ENCODE measurements around the gene PHLPP2.
"Not testable (repeated sequence)": the region's sequence is repeated elsewhere in the genome, so short reads cannot be mapped to it uniquely, and the experiment has no call there.

PHLPP2 gene

DNA sequence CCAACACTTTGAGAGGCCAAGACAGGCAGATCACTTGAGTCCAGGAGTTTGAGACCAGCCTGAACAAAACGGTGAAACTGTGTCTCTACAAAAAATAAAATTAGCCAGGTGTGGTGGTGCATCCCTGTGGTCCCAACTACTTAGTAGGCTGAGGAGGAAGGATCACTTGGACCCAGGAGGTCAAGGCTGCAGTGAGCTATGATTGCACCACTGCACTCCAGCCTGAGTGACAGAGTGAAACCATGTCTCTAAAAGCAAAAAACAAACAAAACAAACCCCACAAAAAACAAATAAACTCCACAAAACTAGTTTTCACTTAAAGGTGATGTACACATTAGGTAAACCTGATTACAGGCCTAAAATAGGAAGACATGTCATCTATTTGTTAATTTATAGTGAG lies 58.2 kb downstream of the PHLPP2 start:
- DNase-seq: no peak

DNA sequence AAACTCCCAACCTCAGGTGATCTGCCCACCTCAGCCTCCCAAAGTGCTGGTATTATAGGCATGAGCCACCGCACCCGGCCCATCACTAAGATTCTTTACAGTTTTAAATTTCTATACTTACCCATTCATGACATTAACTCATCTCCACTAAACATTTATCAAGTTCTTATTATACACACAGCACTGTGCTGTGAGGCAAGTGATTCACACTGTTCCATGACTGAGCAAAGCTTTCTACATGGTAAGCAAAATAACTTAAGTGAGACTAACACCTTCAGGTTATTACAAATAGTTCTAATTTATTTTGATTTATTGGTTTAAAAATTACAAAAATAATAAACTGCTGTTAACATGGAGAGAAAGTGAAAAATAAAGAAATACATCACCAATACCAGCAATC lies 65.0 kb downstream of the PHLPP2 start:
- no peak for DNase-seq

DNA sequence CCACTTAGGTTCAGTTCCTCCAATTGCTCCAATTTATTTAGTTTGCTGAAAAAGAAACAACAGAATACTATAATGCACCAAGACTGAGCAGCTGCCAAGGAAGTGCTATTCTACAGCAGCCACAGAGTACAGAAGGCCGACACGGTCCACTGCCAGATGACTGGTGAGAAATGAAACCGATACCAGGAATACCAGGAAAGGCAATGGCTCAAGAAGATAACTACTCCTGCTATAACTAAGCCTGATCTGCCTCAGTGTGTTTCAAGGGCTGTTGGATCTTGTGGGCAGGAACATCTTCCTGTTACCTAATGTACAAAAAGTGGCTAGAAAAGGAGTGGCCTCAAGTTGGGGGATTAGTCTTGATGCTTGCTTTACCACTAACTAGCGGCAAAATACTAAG lies 65.7 kb downstream of the PHLPP2 start:
- DNase-seq: no peak

DNA sequence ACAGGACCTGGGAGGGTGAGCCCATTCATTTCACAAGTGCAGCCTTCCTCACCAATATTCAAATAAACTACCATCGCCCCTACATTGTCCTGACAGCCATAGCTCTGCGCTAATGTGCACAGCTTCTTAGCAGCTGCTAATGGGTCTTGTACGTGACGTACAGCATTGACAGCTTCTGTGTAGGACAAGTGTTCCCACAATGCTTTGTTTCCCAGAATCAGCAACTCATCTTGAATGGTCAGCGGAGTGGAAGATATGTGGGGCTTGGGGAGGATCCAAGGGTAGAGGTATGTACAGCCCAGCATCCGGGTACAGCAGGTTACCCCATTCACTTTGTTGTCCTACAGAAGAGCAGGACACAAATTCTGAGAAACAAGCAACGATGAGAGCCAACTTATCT lies 74.8 kb downstream of the PHLPP2 start:
- no peak for DNase-seq

DNA sequence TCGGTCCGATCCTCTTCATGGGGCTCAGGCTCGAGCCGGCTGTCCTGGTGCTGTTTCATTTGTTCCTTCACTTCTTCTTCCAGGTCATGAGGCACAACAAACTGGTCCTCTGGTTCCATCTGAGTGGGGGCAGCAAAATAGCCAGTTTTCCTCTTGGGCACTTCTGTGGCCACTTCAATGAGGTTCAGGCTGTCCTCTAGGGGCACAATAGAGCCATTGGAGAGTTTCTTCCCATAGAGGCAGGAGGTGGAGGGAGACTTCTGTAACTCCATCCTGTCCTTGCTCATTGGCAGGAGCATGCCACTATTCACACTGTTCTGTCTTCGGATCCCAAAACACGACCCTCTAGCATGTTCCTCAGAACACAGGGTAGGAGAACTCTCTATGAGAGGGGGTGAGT lies 75.6 kb downstream of the PHLPP2 start:
- peak; percentile 4 for DNase-seq

DNA sequence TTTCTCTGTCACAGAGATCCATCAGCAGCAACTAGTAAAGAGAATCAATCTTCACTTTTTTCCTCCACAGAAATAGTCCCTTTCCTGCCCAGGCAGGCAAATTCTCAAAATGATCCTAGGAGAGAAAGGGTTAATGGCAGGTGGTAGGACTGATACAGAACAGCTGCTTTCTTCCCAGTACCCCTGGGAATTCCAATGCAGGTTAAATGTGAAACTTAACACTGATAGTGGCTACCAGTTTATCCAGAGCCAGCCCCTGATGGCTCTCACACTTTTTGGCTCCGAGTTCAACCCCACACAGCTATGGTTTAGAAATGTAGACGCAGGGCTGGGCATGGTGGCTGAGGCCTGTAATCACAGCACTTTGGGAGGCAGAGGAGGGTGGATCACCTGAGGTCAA lies 76.3 kb downstream of the PHLPP2 start:
- no peak for DNase-seq

DNA sequence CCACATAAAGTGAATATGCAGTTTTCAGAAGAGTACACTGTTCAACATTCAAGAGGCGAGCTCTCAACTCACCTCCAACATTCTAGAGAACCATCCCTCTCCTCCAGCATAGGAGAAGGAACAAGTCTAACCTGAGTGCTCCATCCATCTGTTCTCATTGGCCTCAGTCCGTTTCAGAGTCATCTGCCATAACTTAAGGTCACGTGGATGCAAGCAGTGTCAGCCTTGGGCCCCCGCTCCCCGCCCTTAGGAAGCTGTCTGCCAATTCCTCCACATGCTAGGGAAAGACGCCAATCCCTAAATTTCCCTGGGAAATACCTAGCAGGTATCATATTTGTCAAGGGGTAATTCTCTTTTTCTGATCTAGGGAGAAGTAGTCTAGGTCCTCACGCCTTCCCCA lies 77.1 kb downstream of the PHLPP2 start:
- no peak for DNase-seq

DNA sequence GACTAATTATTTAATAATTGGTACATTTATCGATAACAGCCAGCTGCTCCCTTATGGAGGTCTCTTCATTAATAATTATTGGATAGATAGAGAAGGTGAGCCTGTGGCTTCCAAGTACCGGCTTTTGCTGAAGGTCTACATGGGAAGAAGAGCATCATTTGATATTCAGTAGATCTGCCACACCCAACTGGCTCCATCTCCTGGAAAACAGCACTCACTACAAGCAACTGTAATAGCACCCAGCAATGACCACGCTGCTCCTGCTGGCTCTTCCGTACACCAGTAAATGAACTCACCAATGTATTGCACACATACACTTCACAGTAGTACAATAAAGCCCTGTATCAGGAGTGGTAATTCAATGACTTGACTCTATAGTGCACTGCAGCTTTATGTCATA lies 79.1 kb downstream of the PHLPP2 start:
- DNase-seq: peak; percentile 34

DNA sequence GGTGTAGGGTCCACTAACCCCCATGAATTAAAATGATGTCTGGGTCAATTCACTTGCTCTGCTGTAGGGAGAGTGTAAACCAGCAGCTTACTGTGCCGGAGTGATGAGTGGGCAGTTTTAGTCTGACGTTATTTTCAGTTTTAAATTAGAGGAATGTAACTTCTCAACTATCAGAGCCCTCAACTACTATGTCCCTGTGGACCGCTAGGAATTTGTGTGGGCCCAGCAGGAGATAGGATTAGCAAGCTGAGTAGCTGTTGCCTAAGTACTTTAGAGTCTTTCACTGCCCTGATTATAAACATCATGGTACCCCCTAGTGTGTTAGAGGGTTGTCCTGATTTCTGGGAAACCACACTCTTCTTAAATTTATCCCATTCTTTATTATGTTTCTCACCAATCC lies 87.1 kb downstream of the PHLPP2 start:
- DNase-seq: peak; percentile 2

DNA sequence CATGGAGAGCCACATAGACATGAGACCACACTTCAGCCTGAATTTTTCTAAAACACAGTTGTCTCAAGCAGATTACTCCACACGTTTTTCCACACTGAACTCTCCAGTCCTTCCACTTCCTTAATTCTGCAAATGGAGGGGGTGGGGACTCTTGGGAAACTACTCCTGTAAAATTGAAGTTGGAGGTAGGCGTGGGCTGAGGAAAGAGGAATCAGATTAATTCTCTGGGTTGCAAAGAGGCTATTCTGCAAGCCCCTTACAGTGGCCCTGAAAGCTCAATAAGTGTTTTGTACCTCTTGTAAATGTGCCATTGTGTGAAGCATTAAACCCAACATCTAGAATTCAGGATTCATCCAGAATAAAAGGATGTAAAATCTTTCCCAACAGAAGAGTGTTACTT lies 88.9 kb downstream of the PHLPP2 start:
- peak; percentile 83 for DNase-seq

DNA sequence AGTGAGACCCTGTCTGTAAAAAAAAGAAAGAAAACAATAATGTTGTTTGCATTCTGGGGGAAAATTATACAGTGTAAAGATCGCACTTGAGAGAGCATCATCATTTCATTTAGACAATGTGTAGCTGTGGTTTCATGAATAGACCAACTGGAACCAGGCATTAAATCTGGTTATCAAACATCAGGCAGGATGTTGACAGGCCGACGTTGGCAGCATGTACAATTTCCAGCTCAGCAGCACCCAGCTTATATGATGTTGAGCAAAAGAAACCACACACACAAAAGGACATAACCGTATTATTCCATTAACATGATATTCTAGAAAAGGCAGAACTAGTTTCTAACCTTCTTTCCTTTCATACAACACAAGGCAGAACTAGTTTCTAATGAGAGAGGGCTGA lies 92.7 kb downstream of the PHLPP2 start:
- DNase-seq: no peak

DNA sequence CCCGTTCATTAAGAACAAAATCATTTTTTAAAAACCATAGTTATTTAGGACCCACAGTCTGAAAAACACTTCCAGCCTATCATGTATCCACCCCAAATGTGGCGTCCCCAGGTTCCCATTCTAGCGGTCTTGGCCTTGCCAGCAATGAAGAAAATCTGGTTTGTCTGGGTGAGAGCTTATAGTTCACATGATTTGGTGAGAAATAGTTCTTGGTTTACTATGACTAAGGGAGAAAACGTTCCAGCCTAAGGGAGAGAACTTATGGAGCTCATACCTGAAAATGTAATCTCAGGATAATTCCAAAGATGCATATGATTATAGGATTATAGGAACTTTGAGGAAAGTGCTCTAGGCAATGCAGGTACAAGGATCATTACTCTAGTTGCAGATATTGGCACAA lies 93.7 kb downstream of the PHLPP2 start:
- no peak for DNase-seq

DNA sequence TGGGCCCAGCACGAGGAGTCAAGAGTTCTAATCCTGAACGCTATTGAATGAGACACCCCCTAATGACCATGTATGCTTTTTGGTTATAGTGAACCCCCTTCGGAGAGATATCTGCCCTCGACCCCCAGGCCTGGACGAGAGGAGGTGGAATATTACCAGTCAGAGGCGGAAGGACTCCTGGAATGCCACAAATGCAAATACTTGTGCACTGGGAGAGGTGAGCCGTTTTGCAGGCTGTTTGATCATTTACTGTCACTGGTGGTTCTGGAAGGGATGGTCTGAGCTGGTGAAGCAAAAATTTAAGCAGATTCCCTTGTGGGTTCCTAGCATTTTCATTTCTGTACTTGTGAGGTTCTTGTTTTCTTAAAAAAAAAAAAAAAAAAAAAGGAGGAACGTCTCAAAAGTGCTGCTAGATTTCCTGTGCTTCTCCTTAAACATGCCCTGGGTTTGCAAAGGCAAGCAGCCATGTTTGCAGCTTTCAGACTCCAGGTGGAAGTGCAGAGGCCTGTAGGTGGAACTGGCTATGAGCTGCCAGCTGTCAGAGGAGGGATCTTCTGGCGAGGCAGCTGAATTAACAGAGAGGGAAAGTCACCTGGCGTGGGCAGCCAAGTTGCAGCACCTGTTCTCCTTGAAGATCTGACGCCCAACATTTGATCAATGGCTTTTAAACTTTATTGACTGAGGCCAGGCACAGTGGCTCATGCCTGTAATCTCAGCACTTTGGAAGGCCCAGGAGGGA lies 95.1 kb downstream of the PHLPP2 start:
- DNase-seq: no peak

DNA sequence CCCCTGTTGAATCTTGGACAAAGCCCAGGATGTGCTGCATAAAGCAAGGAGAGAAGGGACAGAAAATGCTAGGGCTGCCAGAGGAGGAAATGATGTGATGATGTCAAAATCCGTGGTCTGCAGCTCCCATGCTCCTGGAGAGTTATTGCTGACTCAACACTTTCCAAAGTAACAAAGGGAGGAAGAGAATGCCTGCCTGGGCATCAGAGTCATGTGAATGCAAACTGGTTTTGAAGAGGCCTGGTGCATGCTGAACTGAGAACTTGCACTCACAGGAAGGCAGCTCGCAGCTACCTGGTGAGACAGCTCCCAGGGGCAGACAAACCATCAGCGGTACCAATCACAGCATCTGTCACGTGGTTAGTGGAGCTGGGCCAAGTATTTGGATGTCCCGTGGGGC lies 95.7 kb downstream of the PHLPP2 start:
- DNase-seq: peak; percentile 24

DNA sequence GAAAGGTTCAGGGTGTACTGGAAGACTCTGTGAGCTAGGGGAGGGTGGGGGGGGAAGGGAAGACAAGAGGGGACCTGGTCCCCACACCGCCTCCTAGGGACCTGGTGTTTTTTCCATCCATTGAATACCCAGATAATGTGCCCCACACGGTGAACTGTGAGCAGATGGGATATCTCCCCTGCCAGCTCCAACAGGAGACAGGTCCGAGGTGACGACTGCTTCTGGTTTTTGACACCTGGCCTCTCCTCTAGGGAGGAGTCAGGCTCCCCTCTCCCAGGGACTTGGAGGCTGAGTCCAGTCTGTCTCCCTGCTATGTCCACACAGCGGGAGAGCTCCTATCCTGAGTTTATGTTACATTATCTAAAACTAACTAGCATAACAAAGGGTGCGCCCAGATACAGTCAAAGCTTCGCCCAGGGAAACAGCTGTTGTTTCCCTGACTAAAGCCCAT lies 96.7 kb downstream of the PHLPP2 start:
- DNase-seq: no peak

DNA sequence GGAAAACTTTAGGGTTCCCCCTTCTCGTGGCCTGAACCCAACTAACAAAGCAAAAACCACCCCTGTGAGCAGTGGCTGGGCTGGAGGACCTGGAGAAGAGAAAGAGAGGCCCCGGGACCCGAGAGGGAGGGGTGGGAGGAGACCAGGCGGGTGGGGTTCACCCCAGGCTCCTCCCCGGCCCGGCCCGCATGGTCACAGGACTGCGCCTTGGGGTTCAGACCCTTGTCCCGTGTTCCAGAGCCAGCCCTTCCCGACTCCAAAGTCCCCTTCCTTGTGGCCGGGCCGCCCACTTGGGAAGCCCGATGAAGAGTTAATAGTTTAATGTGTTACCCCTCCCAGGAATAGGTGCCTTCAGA lies 97.7 kb downstream of the PHLPP2 start:
- DNase-seq: no peak

DNA sequence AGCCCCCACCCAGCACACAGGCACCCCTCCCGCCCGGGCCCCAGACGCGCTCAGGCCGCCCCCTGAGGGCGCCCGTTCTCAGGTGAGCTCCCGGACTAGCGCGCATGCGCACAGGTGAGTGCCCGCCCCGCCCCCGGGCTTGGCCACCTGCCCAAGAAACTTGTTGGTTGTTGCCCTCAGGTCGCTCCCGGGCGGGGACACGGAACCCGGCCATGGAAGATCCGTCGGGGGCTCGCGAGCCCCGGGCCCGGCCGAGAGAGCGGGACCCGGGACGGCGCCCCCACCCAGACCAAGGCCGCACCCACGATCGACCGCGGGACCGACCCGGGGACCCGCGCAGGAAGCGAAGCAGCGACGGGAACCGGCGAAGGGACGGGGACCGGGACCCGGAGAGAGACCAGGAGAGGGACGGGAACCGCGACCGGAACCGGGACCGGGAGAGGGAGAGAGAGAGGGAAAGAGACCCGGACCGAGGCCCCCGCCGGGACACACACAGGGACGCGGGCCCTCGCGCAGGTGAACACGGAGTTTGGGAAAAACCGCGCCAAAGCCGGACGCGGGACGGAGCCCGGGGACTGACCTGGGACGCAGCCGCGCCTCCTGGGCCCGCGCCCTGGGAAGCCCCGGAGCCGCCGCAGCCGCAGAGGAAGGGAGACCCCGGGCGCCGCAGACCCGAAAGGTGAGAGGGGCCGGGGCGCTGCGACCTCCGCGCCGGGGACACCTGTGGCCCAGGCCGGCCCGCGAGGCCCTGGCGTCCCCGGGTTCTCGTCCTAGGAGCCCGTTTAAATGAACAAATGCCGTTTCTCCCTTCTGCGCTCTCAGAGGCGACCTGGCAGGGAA lies 98.3 kb downstream of the PHLPP2 start, which contains the start of gene MARVELD3:
Gene MARVELD3 (plus strand): TSS at position 167 of the 840 bp plus-strand sequence. CDS start 46 bp downstream, at position 213.
- DNase-seq: no peak

DNA sequence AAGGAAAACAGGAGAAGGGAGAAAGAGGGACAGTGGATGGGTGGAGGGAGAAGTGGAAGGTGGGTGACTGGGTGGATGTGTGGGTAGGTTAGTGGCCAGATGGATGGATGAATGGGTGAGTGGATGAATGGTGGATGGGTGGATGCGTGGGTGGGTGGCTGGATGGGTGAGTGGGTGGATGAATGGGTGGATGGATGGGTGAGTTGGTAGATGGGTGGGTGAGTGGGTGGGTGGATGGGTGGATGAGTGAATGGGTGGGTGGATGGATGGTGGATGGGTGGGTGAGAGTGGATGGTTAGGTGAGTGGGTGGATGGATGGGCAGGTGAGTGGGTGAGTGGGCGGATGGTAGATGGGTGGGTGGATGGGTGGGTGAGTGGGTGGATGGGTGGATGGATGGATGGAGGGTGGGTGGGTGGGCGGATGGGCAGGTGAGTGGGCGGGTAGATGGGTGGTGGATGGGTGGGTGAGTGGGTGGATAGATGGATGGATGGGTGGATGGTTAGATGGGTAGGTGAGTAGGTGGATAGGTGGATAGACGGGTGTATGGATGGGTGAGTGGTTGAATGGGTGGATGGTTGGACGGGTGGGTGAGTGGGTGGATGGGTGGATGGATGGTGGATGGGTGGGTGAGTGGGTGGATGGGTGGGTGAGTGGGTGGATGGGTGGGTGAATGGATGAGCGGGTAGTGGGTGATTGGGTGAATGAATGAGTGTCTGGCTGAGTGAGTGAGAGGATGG lies 99.2 kb downstream of the PHLPP2 start:
- no peak for DNase-seq

DNA sequence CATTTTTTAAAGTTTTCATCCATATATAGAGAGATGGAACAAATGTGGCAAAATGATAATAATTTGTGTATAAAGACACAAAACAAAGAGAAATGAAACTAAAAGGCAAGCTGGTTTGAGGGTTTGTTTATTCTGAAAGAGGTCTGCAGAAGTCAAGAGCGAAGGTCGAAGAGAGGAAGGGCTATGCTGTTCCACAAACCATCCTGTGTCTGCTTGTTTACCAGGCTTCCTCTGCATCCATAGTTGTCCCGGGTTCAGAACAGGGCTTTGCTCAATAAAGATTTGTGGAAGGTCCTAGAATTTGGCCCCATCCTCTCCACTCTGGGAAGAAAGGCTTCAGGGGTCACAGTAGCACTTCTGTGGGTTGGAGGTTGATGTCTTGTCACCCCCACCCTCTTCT lies 100.9 kb downstream of the PHLPP2 start:
- DNase-seq: peak; percentile 8

DNA sequence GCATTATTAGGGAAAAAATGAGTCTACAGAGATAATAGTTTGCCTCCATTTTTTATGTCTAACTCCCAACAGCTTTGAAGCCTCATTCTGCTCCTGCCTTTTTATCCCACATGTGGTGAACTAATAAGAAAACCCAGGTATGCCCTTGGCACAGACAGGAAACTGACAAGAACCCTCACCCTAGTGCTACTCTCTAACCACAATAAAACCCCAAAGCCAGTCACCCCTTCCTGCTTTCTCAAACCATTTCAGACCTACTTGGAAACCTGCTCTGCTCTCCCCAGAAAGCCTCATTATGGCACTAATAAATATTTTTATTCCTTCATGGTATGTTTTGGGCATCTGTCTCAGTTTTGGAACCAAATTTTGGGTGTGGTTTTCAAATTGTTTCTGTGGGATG lies 102.4 kb downstream of the PHLPP2 start:
- DNase-seq: no peak

DNA sequence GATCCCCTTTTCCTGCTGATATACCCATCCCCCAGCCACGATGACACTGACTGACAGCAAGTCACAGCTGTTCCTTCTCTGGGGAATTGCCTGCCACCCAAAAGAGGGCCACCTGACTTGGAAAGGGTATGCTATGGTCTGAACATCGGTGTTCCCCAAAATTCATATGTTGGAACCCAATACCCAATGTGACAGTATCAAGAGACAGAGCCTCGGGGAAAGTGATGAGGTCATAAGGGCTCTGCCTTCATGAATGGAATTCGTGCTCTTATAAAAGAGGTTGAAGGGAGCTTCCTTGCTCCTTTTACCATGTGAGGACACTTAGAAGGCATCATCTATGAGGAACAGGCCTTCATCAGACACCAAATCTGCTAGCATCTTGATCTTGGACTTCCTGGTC lies 106.1 kb downstream of the PHLPP2 start:
- no peak for DNase-seq

DNA sequence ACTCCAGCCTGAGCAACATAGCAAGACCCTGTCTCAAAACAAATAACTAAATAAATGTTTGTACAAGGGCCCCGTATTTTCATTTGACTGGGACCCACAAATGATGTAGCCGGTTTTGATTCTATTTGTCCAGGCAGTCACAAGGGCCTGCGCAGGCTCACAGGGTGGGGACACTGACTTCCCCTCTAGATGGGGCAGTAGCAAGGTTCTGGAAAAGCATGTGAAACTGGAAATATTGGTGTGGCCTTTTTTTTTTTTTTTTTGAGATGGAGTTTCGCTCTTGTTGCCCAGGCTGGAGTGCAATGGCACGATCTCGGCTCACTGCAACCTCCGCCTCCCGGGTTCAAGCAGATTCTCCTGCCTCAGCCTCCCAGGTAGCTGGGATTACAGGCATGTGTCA lies 109.5 kb downstream of the PHLPP2 start:
- DNase-seq: not testable (repeated sequence)
